IPS DF 6.9 (cell line): Measurements from ENCODE around the gene ACSL6.

Experiments used
- DNase-seq: peaks from one replicate; pipeline ENCODE4 v3.0.0-alpha.2; 2013; ENCODE audit warnings: low read depth, low spot score
- H3K27ac ChIP-seq: one replicate; pipeline ENCODE4 v1.5.1; 2013; ENCODE audit warnings: low read length, control low read depth
- H3K27me3 ChIP-seq: 2 replicates; pipeline ENCODE4 v1.6.1; 2013; ENCODE audit warnings: mild to moderate bottlenecking, low read length; ENCODE audit not compliant: control insufficient read depth, insufficient read depth
- H3K36me3 ChIP-seq: 2 replicates; pipeline ENCODE4 v1.6.1; 2013; ENCODE audit warnings: low read length; ENCODE audit not compliant: control insufficient read depth, insufficient read depth
- H3K4me1 ChIP-seq: 2 replicates; pipeline ENCODE4 v1.6.1; 2013; ENCODE audit warnings: low read length; ENCODE audit not compliant: control insufficient read depth, insufficient read depth
- H3K4me3 ChIP-seq: 2 replicates; pipeline ENCODE4 v1.5.1; 2013; ENCODE audit warnings: mild to moderate bottlenecking, low read length
- H3K9me3 ChIP-seq: 2 replicates; pipeline ENCODE4 v1.6.1; 2013; ENCODE audit warnings: low read length, inconsistent platforms; ENCODE audit not compliant: control insufficient read depth, insufficient read depth
- WGBS: extraction: QIAGEN DNeasy Blood & Tissue Kit; methylation state at CpG from one replicate; pipeline ENCODE4 v1.1.7; 2013; ENCODE audit warnings: mixed read lengths, missing lambda C conversion rate; ENCODE audit not compliant: insufficient read length, insufficient coverage; 5-methylcytosine and 5-hydroxymethylcytosine counted together

The ACSL6 gene

GRCh38 chr5:132055441-132055807 lies 44.0 kb upstream of the ACSL6 start:
- DNase-seq, result no peak
- Histone ChIP-seq H3K27ac (no peak overlapping the region), H3K9me3 (no peaks in the 10 kb centered on the region), H3K27me3 (no peaks in the 10 kb centered on the region), H3K36me3 (no peaks in the 10 kb centered on the region), H3K4me1 (no peaks in the 10 kb centered on the region), H3K4me3 (no peak overlapping the region)
- WGBS, result no CpG with 5 or more reads among the region's 1 CpG

- DNase-seq, result no peak
- H3K4me1 ChIP-seq, result no peaks in the 10 kb centered on the region
- H3K36me3 ChIP-seq, result no peaks in the 10 kb centered on the region
- H3K9me3 ChIP-seq, result no peaks in the 10 kb centered on the region
- WGBS, result no CpG with 5 or more reads among the region's 9 CpGs
- H3K27me3 ChIP-seq, result no peaks in the 10 kb centered on the region
- no peak overlapping the region for H3K27ac ChIP-seq
- H3K4me3 ChIP-seq, result no peak overlapping the region
These were observed 43.4 kb upstream of the ACSL6 start for GRCh38 chr5:132054697-132055440.

- no peak overlapping the region for H3K4me3 ChIP-seq
- no peaks in the 10 kb centered on the region for H3K36me3 ChIP-seq
- no CpG with 5 or more reads among the region's 10 CpGs for WGBS
- no peaks in the 10 kb centered on the region for H3K27me3 ChIP-seq
- no peak for DNase-seq
- no peaks in the 10 kb centered on the region for H3K4me1 ChIP-seq
- no peak overlapping the region for H3K27ac ChIP-seq
- no peaks in the 10 kb centered on the region for H3K9me3 ChIP-seq
These were observed 42.7 kb upstream of the ACSL6 start for GRCh38 chr5:132054031-132054696.

- no CpG with 5 or more reads among the region's 4 CpGs for WGBS
- no peak overlapping the region for H3K27ac ChIP-seq
- no peaks in the 10 kb centered on the region for H3K27me3 ChIP-seq
These were observed 42.0 kb upstream of the ACSL6 start for GRCh38 chr5:132053483-132053882.

GRCh38 chr5:132052520-132052919 lies 41.1 kb upstream of the ACSL6 start:
- H3K4me3 ChIP-seq, result no peak overlapping the region
- no peaks in the 10 kb centered on the region for H3K27me3 ChIP-seq
- no peaks in the 10 kb centered on the region for H3K9me3 ChIP-seq
- no peaks in the 10 kb centered on the region for H3K4me1 ChIP-seq
- no CpG with 5 or more reads among the region's 10 CpGs for WGBS
- H3K36me3 ChIP-seq, result no peaks in the 10 kb centered on the region
- no peak for DNase-seq
- H3K27ac ChIP-seq, result no peak overlapping the region

More at GRCh38 chr5:132053483-132053882, 42.0 kb upstream of the ACSL6 start:
- no peak for DNase-seq
- Histone ChIP-seq H3K9me3 (no peaks in the 10 kb centered on the region), H3K4me1 (no peaks in the 10 kb centered on the region), H3K36me3 (no peaks in the 10 kb centered on the region), H3K4me3 (no peak overlapping the region)

GRCh38 chr5:132050661-132051552 lies 39.4 kb upstream of the ACSL6 start:
- WGBS, result no CpG with 5 or more reads among the region's 9 CpGs
- no peaks in the 10 kb centered on the region for H3K36me3 ChIP-seq
- H3K4me1 ChIP-seq, result 0 out of 2 replicates have a peak, but pooled peaks cover 3% of the 10 kb centered on the region
- H3K4me3 ChIP-seq, result no peak overlapping the region
- H3K27me3 ChIP-seq, result no peaks in the 10 kb centered on the region
- H3K27ac ChIP-seq, result no peak overlapping the region
- DNase-seq, result no peak
- H3K9me3 ChIP-seq, result no peaks in the 10 kb centered on the region

GRCh38 chr5:132050136-132050535 lies 38.7 kb upstream of the ACSL6 start:
- no peaks in the 10 kb centered on the region for H3K9me3 ChIP-seq
- H3K4me1 ChIP-seq, result 0 out of 2 replicates have a peak, but pooled peaks cover 3% of the 10 kb centered on the region
- no peak overlapping the region for H3K27ac ChIP-seq
- no peaks in the 10 kb centered on the region for H3K27me3 ChIP-seq
- WGBS, result no CpG with 5 or more reads among the region's 5 CpGs
- DNase-seq, result no peak
- no peaks in the 10 kb centered on the region for H3K36me3 ChIP-seq
- H3K4me3 ChIP-seq, result no peak overlapping the region

- no CpG with 5 or more reads among the region's 12 CpGs for WGBS
- no peaks in the 10 kb centered on the region for H3K36me3 ChIP-seq
- H3K9me3 ChIP-seq, result no peaks in the 10 kb centered on the region
- H3K4me3 ChIP-seq, result no peak overlapping the region
- no peak for DNase-seq
- no peaks in the 10 kb centered on the region for H3K27me3 ChIP-seq
- 0 out of 2 replicates have a peak, but pooled peaks cover 3% of the 10 kb centered on the region for H3K4me1 ChIP-seq
- H3K27ac ChIP-seq, result no peak overlapping the region
These were observed 38.1 kb upstream of the ACSL6 start for GRCh38 chr5:132049559-132049958.

- H3K27me3 ChIP-seq, result no peaks in the 10 kb centered on the region
- DNase-seq, result no peak
- no peaks in the 10 kb centered on the region for H3K9me3 ChIP-seq
- H3K4me3 ChIP-seq, result no peak overlapping the region
- no peak overlapping the region for H3K27ac ChIP-seq
- 0 out of 2 replicates have a peak, but pooled peaks cover 3% of the 10 kb centered on the region for H3K4me1 ChIP-seq
- no CpG with 5 or more reads among the region's 4 CpGs for WGBS
- H3K36me3 ChIP-seq, result no peaks in the 10 kb centered on the region
These were observed 37.6 kb upstream of the ACSL6 start for GRCh38 chr5:132049093-132049492.

GRCh38 chr5:132046880-132047299 lies 35.4 kb upstream of the ACSL6 start:
- Histone ChIP-seq H3K27me3 (no peaks in the 10 kb centered on the region), H3K9me3 (no peaks in the 10 kb centered on the region), H3K36me3 (no peaks in the 10 kb centered on the region), H3K4me1 (0 out of 2 replicates have a peak, but pooled peaks cover 3% of the 10 kb centered on the region), H3K4me3 (no peak overlapping the region), H3K27ac (no peak overlapping the region)
- no peak for DNase-seq
- no CpG with 5 or more reads among the region's 7 CpGs for WGBS
